Esophagus squamous epithelium (tissue), 5 donors: ENCODE measurements around the gene ATL2. TPM values are rescaled to one million over a fixed set of nuclear protein-coding genes. Genes with fewer than 3 reads are reported as not detected.
"Not testable (repeated sequence)": the region's sequence is repeated elsewhere in the genome, so short reads cannot be mapped to it uniquely, and the experiment has no call there.

ENCODE experiments used
- DNase-seq: peaks from one replicate; lab custom pipeline; 2025; lab: John Stamatoyannopoulos, UW
- H3K27ac ChIP-seq, 4 donors: fragments of 200-600 bp; sonication (generic); one replicate each; pipeline ENCODE4 v1.5.1; 2016 to 2019; ENCODE audit warnings: mild to moderate bottlenecking in 1 of 4
- H3K27me3 ChIP-seq, 4 donors: fragments of 200-600 bp; sonication (generic); 1 replicate in 3 of 4; 2 replicates in 1 of 4; pipeline versions ENCODE4 v1.5.1 to v1.6.0; 2017 to 2021; ENCODE audit warnings: antibody characterized with exemption in 1 of 4
- H3K36me3 ChIP-seq, 3 donors: fragments of 200-600 bp; sonication (generic); one replicate each; pipeline ENCODE4 v1.5.1; 2016 to 2019
- H3K4me1 ChIP-seq, 3 donors: fragments of 200-600 bp; sonication (generic); one replicate each; pipeline ENCODE4 v1.5.1; 2017 to 2019
- H3K4me3 ChIP-seq, 4 donors: fragments of 200-600 bp; sonication (generic); 1 replicate in 3 of 4; 2 replicates in 1 of 4; pipeline ENCODE4 v1.5.1; 2016 to 2019; ENCODE audit warnings: mild to moderate bottlenecking in 2 of 4, moderate library complexity in 1 of 4
- H3K9me3 ChIP-seq, 3 donors: fragments of 200-600 bp; sonication (generic); one replicate each; pipeline ENCODE4 v1.5.1; 2016 to 2019
- CTCF ChIP-seq, 6 experiments: fragments of 450-650 bp in 4 of 6; fragments of 200-600 bp in 2 of 6; sonication (generic) in 2 of 6; IDR thresholded peaks; one replicate each; pipeline ENCODE4 v1.5.1; 2016 to 2019; ENCODE audit warnings: antibody characterized with exemption in 6 of 6, mild to moderate bottlenecking in 4 of 6, moderate library complexity in 4 of 6
- POLR2A ChIP-seq, 4 donors: fragments of 450-650 bp; IDR thresholded peaks; one replicate each; pipeline ENCODE4 v1.6.1; 2017; ENCODE audit warnings: antibody characterized with exemption in 4 of 4, mild to moderate bottlenecking in 4 of 4, moderate library complexity in 3 of 4
- WGBS, 2 donors: methylation state at CpG; one replicate each; pipeline ENCODE4 v1.1.5; 2018; 5-methylcytosine and 5-hydroxymethylcytosine counted together
- intact Hi-C: fragments of 100-400 bp; cut with DNase I; formaldehyde crosslinking; loops from one replicate; pipeline ENCODE4 v1.15.0; 2022
- total RNA-seq, 4 donors: library from RNA; depleted of rRNA; stranded (reverse); fragments of >200 nt; gene quantifications; one replicate each; pipeline ENCODE4 v1.1.0, GENCODE V29; 2016
- donor health status: DM: yes; HTN: yes; CAD: no.

The ATL2 gene
- total RNA-seq, 4 donors from 2014 or later: 65.2 to 178 (median 91.3) TPM

- peaks cover 0 to 14% (median 1%) of the 10 kb centered on the region in 3 donors for H3K4me1 ChIP-seq
- H3K27me3 ChIP-seq: no peaks in the 10 kb centered on the region
- no peak for DNase-seq
- H3K27ac ChIP-seq: no peak overlapping the region
- TF ChIP-seq POLR2A (IDR thresholded peaks at IDR 0.05): no peak
- no peak for TF ChIP-seq CTCF (IDR thresholded peaks at IDR 0.05)
- no peaks in the 10 kb centered on the region for H3K9me3 ChIP-seq
- H3K4me3 ChIP-seq: no peak overlapping the region
- WGBS, 2 donors: 93 to 94% methylated on average over 3 of the region's 3 CpGs
- no peaks in the 10 kb centered on the region for H3K36me3 ChIP-seq
- intact Hi-C loops: no loop called here
Measured at GRCh38 chr2:38390947-38391346, 13.9 kb upstream of the ATL2 start.

- WGBS, 2 donors: 65 to 91% methylated on average over 4 of the region's 4 CpGs
- intact Hi-C loops: no loop called here
- H3K4me1 ChIP-seq: peaks cover 0 to 11% (median 0%) of the 10 kb centered on the region in 3 donors
- no peaks in the 10 kb centered on the region for H3K27me3 ChIP-seq
- no peak for DNase-seq
- no peaks in the 10 kb centered on the region for H3K9me3 ChIP-seq
- H3K4me3 ChIP-seq: no peak overlapping the region
- no peaks in the 10 kb centered on the region for H3K36me3 ChIP-seq
- no peak overlapping the region for H3K27ac ChIP-seq
- no peak for TF ChIP-seq POLR2A (IDR thresholded peaks at IDR 0.05)
- no peak for TF ChIP-seq CTCF (IDR thresholded peaks at IDR 0.05)
Measured at GRCh38 chr2:38387887-38388286, 10.8 kb upstream of the ATL2 start.

- Histone ChIP-seq H3K27ac (no peak overlapping the region), H3K36me3 (no peaks in the 10 kb centered on the region), H3K4me3 (no peak overlapping the region), H3K27me3 (no peaks in the 10 kb centered on the region), H3K4me1 (peaks cover 0 to 11% (median 0%) of the 10 kb centered on the region in 3 donors), H3K9me3 (no peaks in the 10 kb centered on the region)
- intact Hi-C loops: no loop called here
- no peak for TF ChIP-seq POLR2A (IDR thresholded peaks at IDR 0.05)
- no peak for TF ChIP-seq CTCF (IDR thresholded peaks at IDR 0.05)
- no peak for DNase-seq
- 53 to 70% methylated on average over 4 to 7 of the region's 7 CpGs for WGBS, 2 donors
Measured at GRCh38 chr2:38386821-38387220, 9.7 kb upstream of the ATL2 start.

GRCh38 chr2:38386377-38386776 lies 9.3 kb upstream of the ATL2 start:
- Histone ChIP-seq H3K27me3 (no peaks in the 10 kb centered on the region), H3K9me3 (no peaks in the 10 kb centered on the region), H3K4me3 (no peak overlapping the region), H3K4me1 (peaks cover 0 to 11% (median 0%) of the 10 kb centered on the region in 3 donors), H3K36me3 (no peaks in the 10 kb centered on the region), H3K27ac (no peak overlapping the region)
- 40 to 58% methylated on average over 2 of the region's 2 CpGs for WGBS, 2 donors
- no peak for TF ChIP-seq POLR2A (IDR thresholded peaks at IDR 0.05)
- TF ChIP-seq CTCF (IDR thresholded peaks at IDR 0.05): no peak
- intact Hi-C loops: no loop called here
- no peak for DNase-seq

- intact Hi-C loops: no loop called here
- peaks cover 0 to 11% (median 0%) of the 10 kb centered on the region in 3 donors for H3K4me1 ChIP-seq
- no peaks in the 10 kb centered on the region for H3K9me3 ChIP-seq
- H3K27ac ChIP-seq: no peak overlapping the region
- H3K4me3 ChIP-seq: no peak overlapping the region
- H3K36me3 ChIP-seq: no peaks in the 10 kb centered on the region
- no peak for TF ChIP-seq POLR2A (IDR thresholded peaks at IDR 0.05)
- TF ChIP-seq CTCF (IDR thresholded peaks at IDR 0.05): no peak
- WGBS, 2 donors: 44 to 61% methylated on average over 3 of the region's 3 CpGs
- H3K27me3 ChIP-seq: no peaks in the 10 kb centered on the region
- no peak for DNase-seq
Measured at GRCh38 chr2:38384338-38384737, 7.3 kb upstream of the ATL2 start.

- H3K27ac ChIP-seq, H3K27me3 ChIP-seq, intact Hi-C loops, H3K4me3 ChIP-seq, H3K9me3 ChIP-seq, H3K36me3 ChIP-seq, DNase-seq: not testable (repeated sequence)
- peaks cover 0 to 12% (median 0%) of the 10 kb centered on the region in 3 donors for H3K4me1 ChIP-seq
- 60 to 79% methylated on average over 6 of the region's 6 CpGs for WGBS, 2 donors
Measured at GRCh38 chr2:38383741-38384140, 6.7 kb upstream of the ATL2 start.
